ENCODE results near the gene NTHL1.

NTHL1 gene

GRCh38 chr16:2070576-2071453 lies 23.2 kb upstream of the NTHL1 start:
- H3K27ac ChIP-seq, result no peak overlapping the region
- DNase-seq (ENCODE audit: low read depth, low spot score), result no peak

DNA sequence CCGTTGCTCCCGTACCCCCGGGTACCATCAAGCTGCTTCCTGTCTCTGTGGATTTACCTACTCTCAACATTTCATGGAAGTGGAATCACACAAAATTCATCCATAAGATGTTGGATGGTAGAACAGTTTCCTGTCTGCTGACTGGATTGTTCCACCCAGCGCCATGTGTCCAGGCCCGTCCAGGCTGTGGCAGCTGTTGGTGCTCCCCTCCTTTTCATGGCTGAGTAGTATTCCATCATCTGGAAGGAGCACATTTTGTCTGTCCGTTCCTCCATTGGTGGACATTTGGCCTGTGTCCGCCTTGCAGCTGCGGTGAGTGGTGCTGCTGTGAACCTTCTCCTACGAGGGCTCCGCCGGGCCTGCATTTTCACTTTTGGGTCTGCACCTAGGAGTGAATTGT lies 18.5 kb upstream of the NTHL1 start:
- DNase-seq (ENCODE audit: low read depth, low spot score), result no peak
- H3K27ac ChIP-seq, result no peak overlapping the region

DNA sequence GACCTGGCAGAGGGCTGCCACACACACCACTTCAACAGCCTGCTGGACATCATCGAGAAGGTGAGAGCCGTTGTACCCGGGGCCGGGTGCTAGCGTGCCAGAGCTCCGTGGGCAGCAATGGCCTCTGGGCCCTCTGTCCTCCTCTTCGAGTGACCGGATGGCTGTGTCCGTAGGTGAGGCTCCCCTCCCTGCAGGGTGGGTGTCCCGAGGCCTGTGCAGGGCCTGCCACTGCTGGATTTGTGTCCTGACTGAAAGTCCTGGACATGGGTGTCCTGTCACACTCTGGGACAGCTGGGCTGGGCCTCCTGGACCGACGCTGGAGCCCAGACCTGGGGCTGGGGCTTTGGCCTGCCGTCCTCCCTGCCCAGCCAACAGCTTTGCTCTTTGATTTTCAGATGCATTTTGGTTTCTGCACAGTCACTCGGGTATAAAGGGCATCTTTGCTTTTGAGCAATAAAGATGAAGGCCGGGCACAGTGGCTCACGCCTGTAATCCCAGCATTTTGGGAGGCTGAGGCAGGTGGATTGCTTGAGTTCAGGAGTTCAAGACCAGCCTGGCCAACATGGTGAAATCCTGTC lies 16.8 kb upstream of the NTHL1 start:
- DNase-seq (ENCODE audit: low read depth, low spot score), result no peak
- no peak overlapping the region for H3K27ac ChIP-seq

DNA sequence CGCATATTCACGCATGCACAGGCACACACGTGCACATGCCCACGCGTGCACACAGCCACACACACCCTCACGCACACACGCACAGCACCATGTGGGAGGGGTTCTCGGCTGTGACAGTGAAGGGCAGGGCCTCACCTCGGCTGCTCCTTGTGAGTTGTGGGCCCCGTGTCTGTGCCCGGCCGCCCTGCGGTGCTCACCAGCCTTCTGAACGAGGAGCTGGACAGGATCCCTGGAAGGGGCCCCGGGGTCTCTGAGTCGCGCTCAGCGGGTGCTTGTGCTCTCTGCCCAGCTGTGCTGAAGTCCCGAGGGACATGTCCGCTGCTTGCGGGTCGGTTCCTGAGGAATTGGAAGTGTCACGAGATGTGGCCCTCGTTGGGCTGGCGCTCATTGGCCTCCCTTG lies 16.2 kb upstream of the NTHL1 start:
- H3K27ac ChIP-seq, result no peak overlapping the region
- no peak for DNase-seq (ENCODE audit: low read depth, low spot score)

- H3K27ac ChIP-seq, result no peak overlapping the region
- no peak for DNase-seq (ENCODE audit: low read depth, low spot score)
Measured at GRCh38 chr16:2062801-2063200, 15.2 kb upstream of the NTHL1 start.

GRCh38 chr16:2061526-2061925 lies 13.9 kb upstream of the NTHL1 start:
- DNase-seq (ENCODE audit: low read depth, low spot score), result no peak

DNA sequence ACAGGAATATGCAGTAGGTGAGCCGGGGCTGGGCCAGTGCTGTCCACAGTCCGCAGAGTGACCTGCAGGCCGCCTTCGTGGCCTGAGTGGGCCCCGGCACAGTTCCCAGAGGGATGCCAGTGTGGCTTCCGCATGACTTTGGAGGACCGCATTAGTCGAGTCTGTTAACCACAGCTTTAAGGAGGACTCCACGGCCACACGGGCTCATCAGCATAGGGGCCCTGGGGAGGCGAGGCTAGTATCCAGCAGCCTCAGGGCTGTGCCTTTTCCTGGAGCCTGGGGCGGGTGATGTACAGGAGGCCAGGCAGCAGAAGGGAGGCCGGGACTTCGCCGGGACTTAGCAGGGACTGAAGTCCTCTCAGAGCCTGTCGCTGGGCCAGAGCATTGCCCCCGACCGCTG lies 13.4 kb upstream of the NTHL1 start:
- no peak overlapping the region for H3K27ac ChIP-seq
- DNase-seq (ENCODE audit: low read depth, low spot score), result no peak

More at GRCh38 chr16:2061526-2061925, 13.9 kb upstream of the NTHL1 start:
- H3K27ac ChIP-seq, result no peak overlapping the region

DNA sequence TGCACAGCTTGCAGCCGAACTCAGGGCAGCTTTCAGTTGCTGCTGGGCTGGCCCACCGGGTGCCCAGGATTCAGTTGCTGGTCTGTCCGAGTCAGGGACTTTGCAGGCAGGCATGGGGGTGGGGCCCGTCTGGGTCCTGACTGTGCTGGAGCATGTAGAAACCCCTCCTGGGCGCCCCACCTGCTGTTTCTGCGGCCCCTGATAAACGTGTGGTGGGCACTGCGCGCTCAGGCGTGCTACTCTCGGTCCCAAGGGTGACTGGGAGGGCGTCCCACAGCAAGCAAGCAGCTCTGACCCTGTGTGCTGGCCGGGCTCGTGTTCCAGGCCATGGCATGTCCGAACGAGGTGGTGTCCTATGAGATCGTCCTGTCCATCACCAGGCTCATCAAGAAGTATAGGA lies 12.7 kb upstream of the NTHL1 start:
- DNase-seq (ENCODE audit: low read depth, low spot score), result no peak
- no peak overlapping the region for H3K27ac ChIP-seq

- no peak for DNase-seq (ENCODE audit: low read depth, low spot score)
- H3K27ac ChIP-seq, result no peak overlapping the region
Measured at GRCh38 chr16:2058872-2059271, 11.2 kb upstream of the NTHL1 start.

- DNase-seq (ENCODE audit: low read depth, low spot score), result no peak
- H3K27ac ChIP-seq, result no peak overlapping the region
Measured at GRCh38 chr16:2058420-2058819, 10.8 kb upstream of the NTHL1 start.

DNA sequence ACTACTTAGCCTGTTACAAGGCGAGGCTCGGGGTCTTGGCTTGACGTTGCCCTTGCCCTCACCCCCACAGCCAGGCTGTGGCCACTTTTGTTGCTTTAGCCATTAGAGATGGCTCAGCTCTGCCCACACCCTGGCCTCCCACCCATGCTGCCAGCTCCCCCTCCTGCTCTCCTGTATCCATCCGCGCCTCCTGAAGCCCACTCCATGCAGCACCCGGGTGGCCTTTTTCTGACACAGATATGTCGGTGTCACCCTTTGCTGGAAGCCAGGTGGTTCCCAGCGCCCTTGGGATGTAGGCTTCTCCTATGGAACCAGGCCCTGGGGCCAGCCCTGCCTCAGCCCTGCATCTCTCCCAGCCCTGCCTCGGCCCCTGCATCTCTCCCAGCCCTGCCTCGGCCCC lies 9.8 kb upstream of the NTHL1 start:
- H3K27ac ChIP-seq, result no peak overlapping the region
- DNase-seq (ENCODE audit: low read depth, low spot score), result no peak

GRCh38 chr16:2056681-2057407 lies 9.2 kb upstream of the NTHL1 start:
- no peak for DNase-seq (ENCODE audit: low read depth, low spot score)
- H3K27ac ChIP-seq, result no peak overlapping the region

DNA sequence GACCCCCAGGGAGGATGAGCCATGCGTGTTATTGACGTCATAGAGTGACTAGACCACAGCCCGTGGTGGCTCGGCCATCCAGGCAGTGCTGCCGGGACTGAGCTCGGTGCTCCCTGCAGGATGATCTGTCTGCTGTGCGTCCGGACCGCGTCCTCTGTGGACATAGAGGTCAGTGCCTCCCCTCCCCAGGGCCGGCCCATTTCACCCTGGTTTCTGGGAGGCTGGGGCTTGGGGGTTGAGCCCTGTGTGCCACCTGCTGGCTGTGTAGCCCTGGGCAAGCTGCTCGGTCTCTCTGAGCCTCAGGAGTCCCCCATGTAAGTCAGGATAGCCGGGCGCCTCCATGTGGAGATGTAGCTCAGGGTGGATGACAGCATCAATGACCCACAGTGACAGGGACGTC lies 8.4 kb upstream of the NTHL1 start:
- H3K27ac ChIP-seq, result no peak overlapping the region
- no peak for DNase-seq (ENCODE audit: low read depth, low spot score)

- no peak for DNase-seq (ENCODE audit: low read depth, low spot score)
- no peak overlapping the region for H3K27ac ChIP-seq
Measured at GRCh38 chr16:2054543-2055245, 7.1 kb upstream of the NTHL1 start.

DNA sequence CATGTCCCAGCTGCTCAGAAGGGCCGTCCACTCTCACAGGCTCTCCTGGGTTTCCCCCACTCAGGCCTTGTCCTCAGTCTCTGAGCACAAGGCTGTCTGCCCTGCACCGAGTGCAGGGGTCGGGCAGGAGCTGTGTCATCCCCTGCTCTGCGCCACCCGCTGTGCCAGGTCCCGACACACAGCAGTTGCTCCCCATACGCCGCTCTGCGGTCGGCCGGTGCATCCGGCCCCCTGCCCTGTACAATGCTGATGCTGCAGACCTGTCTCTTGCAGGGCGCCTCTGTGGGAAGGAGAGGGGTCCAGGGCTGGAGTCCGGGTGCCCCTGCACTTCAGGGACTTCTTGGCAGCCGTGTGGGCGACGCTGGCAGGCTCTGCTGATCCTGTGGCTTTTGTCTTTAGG lies 6.3 kb upstream of the NTHL1 start:
- no peak overlapping the region for H3K27ac ChIP-seq

DNA sequence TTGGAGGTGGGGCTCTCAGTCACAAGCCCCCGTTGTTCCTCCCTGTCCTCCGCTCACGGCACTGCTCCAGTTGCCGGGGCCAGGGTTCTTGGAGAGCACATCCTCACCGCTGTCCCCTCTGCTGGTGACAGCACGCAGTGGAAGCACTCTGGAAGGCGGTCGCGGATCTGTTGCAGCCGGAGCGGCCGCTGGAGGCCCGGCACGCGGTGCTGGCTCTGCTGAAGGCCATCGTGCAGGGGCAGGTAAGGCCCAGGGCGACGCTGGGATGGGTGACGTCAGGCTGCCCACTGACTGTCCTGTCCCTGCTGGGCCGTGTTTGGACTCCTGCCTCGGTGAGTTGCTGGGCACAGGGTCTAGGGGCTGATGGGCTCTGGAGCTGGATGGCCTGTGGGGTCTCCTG lies 5.6 kb upstream of the NTHL1 start:
- DNase-seq (ENCODE audit: low read depth, low spot score), result no peak
- H3K27ac ChIP-seq, result no peak overlapping the region

More for the DNA sequence above, 6.3 kb upstream of the NTHL1 start:
- no peak for DNase-seq (ENCODE audit: low read depth, low spot score)

DNA sequence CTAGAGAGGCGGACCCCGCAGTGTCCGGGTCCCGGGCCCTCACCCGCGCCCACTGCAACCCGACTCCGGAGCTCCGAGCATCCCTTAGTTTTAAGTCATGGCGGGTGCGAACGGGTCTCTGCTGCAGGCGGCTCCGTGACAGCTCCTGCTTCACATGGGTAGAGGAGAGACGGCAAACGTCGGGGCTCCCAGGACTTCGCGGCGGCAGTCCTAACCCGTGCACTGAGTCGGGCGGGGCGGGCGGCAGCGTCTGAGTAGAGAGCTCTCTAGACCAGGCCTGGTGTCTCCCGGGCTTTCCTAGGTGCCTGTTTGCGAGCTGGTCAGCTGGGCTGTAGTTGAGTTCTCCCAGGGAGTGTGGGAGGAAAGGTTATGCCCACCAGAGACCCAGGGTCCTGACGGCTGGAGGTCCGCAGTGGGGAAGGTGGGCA lies 496 bp upstream of the NTHL1 start:
- no peak overlapping the region for H3K27ac ChIP-seq
- no peak for DNase-seq (ENCODE audit: low read depth, low spot score)

GRCh38 chr16:2046893-2047329 lies 723 bp downstream of the NTHL1 start:
- no peak overlapping the region for H3K27ac ChIP-seq
- DNase-seq (ENCODE audit: low read depth, low spot score), result no peak

GRCh38 chr16:2045965-2046892 lies 1.4 kb downstream of the NTHL1 start:
- no peak overlapping the region for H3K27ac ChIP-seq
- no peak for DNase-seq (ENCODE audit: low read depth, low spot score)

GRCh38 chr16:2044541-2044940 lies 3.1 kb downstream of the NTHL1 start:
- no peak for DNase-seq (ENCODE audit: low read depth, low spot score)
- H3K27ac ChIP-seq, result no peak overlapping the region

All from epithelial cell of prostate (primary cell).